Upper lobe of left lung (tissue), 4 donors: ENCODE data around the gene PHPT1.

Experiments
- EP300 ChIP-seq, 4 donors: sonication (generic); formaldehyde crosslinking; IDR thresholded peaks; one replicate each; pipeline ENCODE4 v1.5.1; 2017; ENCODE audit warnings: antibody characterized with exemption in 4 of 4, control low read depth in 2 of 4
- POLR2A ChIP-seq, 4 donors: fragments of 450-650 bp; IDR thresholded peaks; one replicate each; pipeline ENCODE4 v1.5.1; 2016 to 2017; ENCODE audit warnings: antibody characterized with exemption in 4 of 4, mild to moderate bottlenecking in 2 of 4
- POLR2AphosphoS5 ChIP-seq, 2 donors: sonication (generic); formaldehyde crosslinking; IDR thresholded peaks; one replicate each; pipeline ENCODE4 v1.5.1; 2017; ENCODE audit warnings: antibody characterized with exemption in 2 of 2
- TF ChIP-seq, protein P1 (sequence below), 6 experiments: fragments of 450-650 bp in 4 of 6; fragments of 200-600 bp in 2 of 6; sonication (generic) in 2 of 6; IDR thresholded peaks; one replicate each; pipeline ENCODE4 v1.5.1; 2016 to 2019; ENCODE audit warnings: antibody characterized with exemption in 6 of 6

DNA sequence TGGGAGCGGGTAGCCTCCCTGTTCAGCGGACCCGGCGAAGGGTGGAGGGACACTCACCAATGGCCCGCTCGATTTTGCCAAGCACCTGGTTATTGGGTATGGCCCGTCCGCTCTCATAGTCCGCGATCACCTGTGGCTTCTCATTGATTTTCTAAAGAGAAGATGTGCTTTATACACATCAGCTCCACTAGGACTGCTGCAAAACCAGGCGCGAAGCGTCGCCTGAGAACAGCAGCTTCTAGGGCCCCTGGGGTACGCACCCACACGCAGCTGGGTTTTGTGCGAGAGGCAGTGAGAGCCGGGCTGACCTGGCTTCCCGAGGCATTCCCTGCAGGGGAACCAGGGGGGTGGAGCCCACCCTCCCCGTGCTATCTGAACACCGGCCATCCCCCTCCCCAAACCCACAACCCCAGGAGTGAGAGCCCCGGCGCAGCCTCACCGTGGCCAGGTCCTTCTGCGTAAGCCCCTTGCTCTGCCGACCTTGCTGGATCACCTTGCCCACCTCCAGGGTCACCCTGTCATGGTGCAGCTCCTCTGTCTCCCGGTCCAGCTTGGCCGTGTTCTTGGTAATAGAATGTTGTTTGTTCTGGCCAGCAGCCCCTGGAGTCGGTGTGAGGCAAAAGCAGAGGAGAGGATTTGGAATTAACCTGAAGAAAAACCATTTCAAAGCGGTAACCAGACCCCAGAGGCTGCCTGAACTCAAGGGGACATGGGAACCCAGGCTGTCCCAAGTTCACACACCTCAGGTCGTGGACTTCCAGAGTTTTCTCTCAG lies 13.8 kb downstream of the PHPT1 start:
- TF ChIP-seq POLR2AphosphoS5 (IDR thresholded peaks at IDR 0.05) (no peak), POLR2A (IDR thresholded peaks at IDR 0.05) (no peak), EP300 (IDR thresholded peaks at IDR 0.05) (no peak)
- TF ChIP-seq, protein P1, sequence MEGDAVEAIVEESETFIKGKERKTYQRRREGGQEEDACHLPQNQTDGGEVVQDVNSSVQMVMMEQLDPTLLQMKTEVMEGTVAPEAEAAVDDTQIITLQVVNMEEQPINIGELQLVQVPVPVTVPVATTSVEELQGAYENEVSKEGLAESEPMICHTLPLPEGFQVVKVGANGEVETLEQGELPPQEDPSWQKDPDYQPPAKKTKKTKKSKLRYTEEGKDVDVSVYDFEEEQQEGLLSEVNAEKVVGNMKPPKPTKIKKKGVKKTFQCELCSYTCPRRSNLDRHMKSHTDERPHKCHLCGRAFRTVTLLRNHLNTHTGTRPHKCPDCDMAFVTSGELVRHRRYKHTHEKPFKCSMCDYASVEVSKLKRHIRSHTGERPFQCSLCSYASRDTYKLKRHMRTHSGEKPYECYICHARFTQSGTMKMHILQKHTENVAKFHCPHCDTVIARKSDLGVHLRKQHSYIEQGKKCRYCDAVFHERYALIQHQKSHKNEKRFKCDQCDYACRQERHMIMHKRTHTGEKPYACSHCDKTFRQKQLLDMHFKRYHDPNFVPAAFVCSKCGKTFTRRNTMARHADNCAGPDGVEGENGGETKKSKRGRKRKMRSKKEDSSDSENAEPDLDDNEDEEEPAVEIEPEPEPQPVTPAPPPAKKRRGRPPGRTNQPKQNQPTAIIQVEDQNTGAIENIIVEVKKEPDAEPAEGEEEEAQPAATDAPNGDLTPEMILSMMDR (IDR thresholded peaks at IDR 0.05): no peak
